GM12865 (cell line): Measurements from ENCODE around the gene WDR89.
"Not testable (repeated sequence)": the region's sequence is repeated elsewhere in the genome, so short reads cannot be mapped to it uniquely, and the experiment has no call there.

Experiments used
- DNase-seq: peaks from one replicate; pipeline ENCODE4 v3.0.0; 2010; ENCODE audit warnings: low read depth
- H3K4me3 ChIP-seq: 2 replicates; pipeline ENCODE4 v1.5.1; 2011; ENCODE audit warnings: mild to moderate bottlenecking, low read depth, low read length, control low read depth
- TF ChIP-seq, protein P1 (sequence below): IDR thresholded peaks from 2 replicates; pipeline ENCODE4 v1.5.1; 2011; ENCODE audit warnings: low read length, control low read depth, low read depth, inconsistent platforms; ENCODE audit not compliant: insufficient read depth; ENCODE audit errors: missing control alignments

WDR89 gene

DNA sequence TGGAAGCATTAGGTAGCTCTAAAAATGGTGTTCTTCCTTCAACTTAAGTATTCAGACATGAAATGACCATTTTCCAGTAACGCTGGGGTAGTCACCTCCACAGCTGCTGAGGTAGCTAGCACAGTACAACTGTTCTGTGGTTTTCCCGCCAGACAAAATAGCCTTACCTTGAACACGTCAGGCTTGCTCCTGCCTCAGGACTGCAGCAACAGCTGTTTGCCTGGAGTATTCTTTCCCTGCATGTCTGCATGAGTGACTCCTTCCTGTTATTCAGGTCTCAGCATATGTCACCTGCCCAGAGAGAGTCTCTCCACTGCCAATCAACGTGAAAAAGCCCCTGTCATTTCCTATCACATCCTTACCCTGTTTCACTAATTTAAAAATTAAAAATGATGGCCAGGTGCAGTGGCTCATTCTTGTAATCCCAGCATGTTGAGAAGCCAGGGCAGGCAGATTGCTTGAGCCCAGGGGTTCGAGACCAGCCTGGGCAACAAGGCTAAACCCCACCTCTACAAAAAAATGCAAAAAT, 37.9 kb downstream of the WDR89 start:
- DNase-seq = no peak
- no peak overlapping the region for H3K4me3 ChIP-seq
- TF ChIP-seq, protein P1, sequence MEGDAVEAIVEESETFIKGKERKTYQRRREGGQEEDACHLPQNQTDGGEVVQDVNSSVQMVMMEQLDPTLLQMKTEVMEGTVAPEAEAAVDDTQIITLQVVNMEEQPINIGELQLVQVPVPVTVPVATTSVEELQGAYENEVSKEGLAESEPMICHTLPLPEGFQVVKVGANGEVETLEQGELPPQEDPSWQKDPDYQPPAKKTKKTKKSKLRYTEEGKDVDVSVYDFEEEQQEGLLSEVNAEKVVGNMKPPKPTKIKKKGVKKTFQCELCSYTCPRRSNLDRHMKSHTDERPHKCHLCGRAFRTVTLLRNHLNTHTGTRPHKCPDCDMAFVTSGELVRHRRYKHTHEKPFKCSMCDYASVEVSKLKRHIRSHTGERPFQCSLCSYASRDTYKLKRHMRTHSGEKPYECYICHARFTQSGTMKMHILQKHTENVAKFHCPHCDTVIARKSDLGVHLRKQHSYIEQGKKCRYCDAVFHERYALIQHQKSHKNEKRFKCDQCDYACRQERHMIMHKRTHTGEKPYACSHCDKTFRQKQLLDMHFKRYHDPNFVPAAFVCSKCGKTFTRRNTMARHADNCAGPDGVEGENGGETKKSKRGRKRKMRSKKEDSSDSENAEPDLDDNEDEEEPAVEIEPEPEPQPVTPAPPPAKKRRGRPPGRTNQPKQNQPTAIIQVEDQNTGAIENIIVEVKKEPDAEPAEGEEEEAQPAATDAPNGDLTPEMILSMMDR = no peak

DNA sequence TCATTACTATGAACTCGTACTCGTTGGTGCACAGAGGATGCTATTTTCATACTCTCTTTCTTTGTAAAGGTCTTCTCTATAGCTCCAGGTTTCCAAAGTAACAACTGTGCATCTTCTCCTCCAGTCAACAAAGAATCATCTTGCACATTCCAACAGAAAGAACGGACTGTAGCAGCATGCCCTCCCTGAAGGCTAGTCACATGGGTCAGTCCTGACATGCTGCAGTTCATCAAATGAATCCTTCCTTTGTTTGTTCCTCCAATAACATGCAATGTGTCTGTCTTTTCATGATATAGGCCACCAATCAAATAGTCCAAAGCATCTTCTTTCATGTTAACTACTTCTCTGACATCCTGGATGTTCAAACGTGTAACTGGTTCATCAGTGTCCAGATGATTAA, 42.9 kb downstream of the WDR89 start:
- H3K4me3 ChIP-seq = no peak overlapping the region
- TF ChIP-seq, protein P1 = no peak
- no peak for DNase-seq

DNA sequence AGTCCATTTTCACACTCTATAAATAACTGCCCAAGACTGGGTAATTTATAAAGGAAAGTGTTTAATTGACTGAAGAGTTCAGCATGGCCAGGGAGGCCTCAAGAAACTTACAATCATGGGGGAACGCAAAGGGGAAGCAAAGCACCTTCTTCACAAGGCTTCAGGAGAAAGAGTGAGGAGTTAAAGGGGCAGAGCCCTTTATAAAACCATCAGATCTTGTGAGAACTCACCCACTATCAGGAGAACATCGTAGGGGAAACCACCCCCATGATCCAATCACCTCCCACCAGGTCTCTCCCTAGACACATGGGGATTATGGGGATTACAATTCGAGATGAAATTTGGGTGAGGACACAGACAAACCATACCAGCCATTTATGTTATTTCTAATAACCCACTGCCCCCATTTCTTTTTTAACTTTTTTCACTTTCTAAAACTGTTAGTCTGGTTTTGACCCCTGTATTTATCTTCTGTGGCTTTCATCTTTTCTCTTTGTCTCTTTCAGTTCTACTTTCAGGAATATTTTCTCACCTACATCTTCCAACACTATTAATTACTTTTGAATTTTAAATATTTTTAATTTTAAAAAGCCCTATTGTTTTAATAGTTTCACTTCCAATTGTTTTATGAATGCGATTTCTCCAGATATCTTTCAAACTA, 44.5 kb downstream of the WDR89 start:
- DNase-seq = no peak
- no peak overlapping the region for H3K4me3 ChIP-seq
- TF ChIP-seq, protein P1 = no peak

DNA sequence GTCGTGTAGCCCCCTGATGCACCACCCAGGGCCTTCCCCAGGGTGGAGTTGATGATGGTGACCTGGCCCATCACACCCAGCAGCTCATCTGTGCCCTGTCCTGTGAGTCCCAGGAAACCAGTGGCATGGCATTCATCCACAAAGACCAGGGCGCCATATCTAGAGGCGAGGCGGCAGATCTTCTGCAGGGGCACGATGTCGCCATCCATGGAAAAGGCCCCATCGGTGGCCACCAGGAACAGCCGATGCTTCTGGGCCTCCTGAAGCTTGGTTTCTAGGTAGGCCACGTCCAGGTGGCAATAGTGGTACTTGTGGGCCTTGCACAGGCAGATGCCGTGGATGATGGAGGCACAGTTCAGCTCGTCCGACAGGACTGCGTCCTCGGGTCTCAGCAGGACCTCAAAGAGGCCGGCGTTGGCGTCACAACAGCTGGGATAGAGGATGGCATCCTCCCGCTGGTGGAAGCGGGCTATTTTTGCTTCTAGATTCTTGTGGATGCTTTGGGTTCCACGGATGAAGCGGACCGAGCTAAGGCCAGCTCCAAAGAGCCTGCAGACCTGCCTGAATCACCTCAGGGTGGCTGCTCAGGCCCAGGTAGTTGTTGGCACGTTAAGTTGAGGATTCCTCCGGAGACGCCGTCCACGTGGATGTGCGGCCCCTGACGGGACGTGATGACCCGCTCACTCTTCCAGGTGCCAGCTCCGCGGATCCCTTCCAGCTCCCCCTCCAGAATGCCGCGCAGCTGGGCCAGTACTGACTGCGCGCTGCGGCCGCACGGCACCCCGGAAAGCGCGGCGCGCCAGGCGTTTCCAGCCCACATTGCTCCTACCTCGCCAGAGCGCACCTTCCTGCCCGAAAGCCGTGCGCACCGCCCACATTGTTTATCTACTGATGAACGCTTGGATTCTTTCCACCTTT, 47.0 kb downstream of the WDR89 start:
- H3K4me3 ChIP-seq = no peak overlapping the region
- no peak for DNase-seq
- TF ChIP-seq, protein P1 = no peak

DNA sequence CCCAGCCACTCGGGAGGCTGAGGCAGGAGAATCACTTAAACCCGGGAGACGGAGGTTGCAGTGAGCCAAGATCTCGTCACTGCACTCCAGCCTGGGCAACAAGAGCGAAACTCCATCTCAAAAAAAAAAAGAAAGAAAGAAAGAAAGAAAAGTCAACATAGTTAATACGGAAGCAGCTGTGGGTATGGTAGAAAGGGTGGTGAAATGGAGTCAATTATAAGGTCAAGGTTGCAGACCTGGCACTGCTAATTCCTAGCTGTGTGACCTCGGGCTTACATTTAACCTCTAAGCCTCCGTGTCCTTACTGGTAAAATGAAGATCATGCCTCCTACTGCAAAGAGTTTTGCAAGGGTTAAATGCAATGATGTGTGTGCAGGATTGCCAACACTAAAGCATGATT, 58.6 kb downstream of the WDR89 start:
- not testable (repeated sequence) for DNase-seq, H3K4me3 ChIP-seq

DNA sequence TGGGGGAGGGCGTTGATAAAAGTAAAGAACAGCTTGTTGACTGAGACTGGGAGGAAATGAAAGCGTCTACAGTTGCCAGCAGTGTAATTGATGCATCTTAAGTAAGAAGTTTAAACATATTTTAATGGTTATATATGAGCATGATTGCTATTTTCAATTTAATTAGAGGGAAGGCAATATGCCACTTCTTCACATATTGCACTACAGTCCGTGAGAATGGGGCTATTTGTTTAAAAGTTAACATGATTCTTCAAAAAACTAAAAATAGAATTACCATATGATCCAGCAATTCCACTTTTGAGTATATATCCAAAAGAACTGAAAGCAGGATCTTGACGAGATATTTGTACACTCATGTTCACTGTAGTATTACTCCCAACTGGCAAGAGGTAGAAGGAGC, 60.2 kb downstream of the WDR89 start:
- no peak for DNase-seq
- TF ChIP-seq, protein P1 = no peak
- H3K4me3 ChIP-seq = no peak overlapping the region

DNA sequence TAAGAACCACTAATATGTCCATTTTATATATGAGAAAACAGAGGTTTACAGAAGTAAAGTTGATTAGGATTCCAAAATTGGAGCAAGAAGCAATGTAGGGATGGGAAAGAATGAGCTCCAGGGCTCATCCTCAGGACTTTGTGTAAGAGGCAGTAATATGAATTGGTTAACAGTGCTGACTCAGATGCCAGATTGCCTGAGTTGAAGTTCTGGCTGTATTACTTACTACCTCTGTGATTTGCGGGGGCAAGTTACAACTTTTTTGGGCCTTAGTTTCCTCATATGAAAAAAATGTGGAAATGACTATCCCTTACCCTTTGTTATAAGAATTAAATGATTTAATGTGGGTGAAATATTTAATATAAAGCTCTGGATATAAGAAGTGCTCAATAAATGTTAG, 63.4 kb downstream of the WDR89 start:
- TF ChIP-seq, protein P1 = no peak

More for the DNA sequence above, 63.4 kb downstream of the WDR89 start:
- no peak for DNase-seq
- no peak overlapping the region for H3K4me3 ChIP-seq
